ENCODE data around the gene TBC1D22B.

TBC1D22B gene

GRCh38 chr6:37310966-37311365, 53.4 kb downstream of the TBC1D22B start:
- peaks cover 12 to 41% of the 10 kb centered on the region in 2 experiments; a peak in 2 of 3 replicates for H3K36me3 ChIP-seq (ENCODE audit: control insufficient read depth in 2 of 2, insufficient read depth in 1 of 2, low read length in 2 of 2)
- POLR2A ChIA-PET, result no interaction called here
- CTCF ChIA-PET, result interaction anchor here (0.8 to 10.6 kb wide), 6 partner anchors 9 to 293 kb away, joined by 3 to 103 read pairs (median 4); no protein-coding TSS in a partner anchor

GRCh38 chr6:37311741-37312473, 54.3 kb downstream of the TBC1D22B start:
- H3K36me3 ChIP-seq (ENCODE audit: control insufficient read depth in 2 of 2, insufficient read depth in 1 of 2, low read length in 2 of 2), result peaks cover 12 to 49% of the 10 kb centered on the region in 2 experiments; a peak in 2 of 3 replicates
- ChIA-PET CTCF (interaction anchor here (0.7 to 10.6 kb wide), 4 partner anchors 13 to 102 kb away, joined by 3 to 103 read pairs (median 4); no protein-coding TSS in a partner anchor), POLR2A (no interaction called here)
- H3K4me3 ChIP-seq (ENCODE audit: low read depth, low read length), result no peak overlapping the region
- H3K4me1 ChIP-seq (ENCODE audit: control insufficient read depth, insufficient read depth, low read length), result peaks cover 5% of the 10 kb centered on the region
- H3K27ac ChIP-seq (ENCODE audit: extremely low read depth, low read depth, low read length), result no peak overlapping the region
- TF ChIP-seq ZNF211 (tag by site-specific recombination; IDR thresholded peaks at IDR 0.05; ENCODE audit: low read depth) (no peak), ZNF768 (tag by site-specific recombination; IDR thresholded peaks at IDR 0.05) (no peak)
- no peaks in the 10 kb centered on the region for H3K9me3 ChIP-seq (ENCODE audit: control insufficient read depth, insufficient read depth, low read depth, low read length)

More at GRCh38 chr6:37310966-37311365, 53.4 kb downstream of the TBC1D22B start:
- no peak for TF ChIP-seq MYNN (tag by site-specific recombination; IDR thresholded peaks at IDR 0.05; ENCODE audit: borderline replicate concordance)
- TF ChIP-seq ZNF837 (tag by site-specific recombination; IDR thresholded peaks at IDR 0.05), result no peak
- TF ChIP-seq PRDM6 (tag by site-specific recombination; IDR thresholded peaks at IDR 0.05), result no peak
- TF ChIP-seq ZNF514 (tag by site-specific recombination; IDR thresholded peaks at IDR 0.05), result no peak
- TF ChIP-seq KLF10 (tag by site-specific recombination; IDR thresholded peaks at IDR 0.05), result no peak
- no peak for TF ChIP-seq ZNF266 (tag by site-specific recombination; IDR thresholded peaks at IDR 0.05; ENCODE audit: low read depth)
- TF ChIP-seq ZNF140 (tag by site-specific recombination; IDR thresholded peaks at IDR 0.05), result no peak
- Histone ChIP-seq H3K9me3 (ENCODE audit: control insufficient read depth, insufficient read depth, low read depth, low read length) (no peaks in the 10 kb centered on the region), H3K4me1 (ENCODE audit: control insufficient read depth, insufficient read depth, low read length) (peaks cover 5% of the 10 kb centered on the region), H3K4me3 (ENCODE audit: low read depth, low read length) (no peak overlapping the region), H3K27ac (ENCODE audit: extremely low read depth, low read depth, low read length) (no peak overlapping the region)

- CTCF ChIA-PET, result interaction anchor here (0.6 to 10.6 kb wide), 28 partner anchors 9 to 554 kb away, joined by 3 to 103 read pairs (median 4); partner anchors contain the start of genes C6orf89, TBC1D22B and TMEM217
- no peak for TF ChIP-seq ZNF585B (tag by site-specific recombination; IDR thresholded peaks at IDR 0.05)
- TF ChIP-seq ZNF184 (tag by site-specific recombination; IDR thresholded peaks at IDR 0.05), result no peak
- no peak for TF ChIP-seq ZNF155 (tag by site-specific recombination; IDR thresholded peaks at IDR 0.05)
- TF ChIP-seq ZNF416 (tag by site-specific recombination; IDR thresholded peaks at IDR 0.05), result no peak
- TF ChIP-seq ZNF16 (tag by site-specific recombination; IDR thresholded peaks at IDR 0.05; ENCODE audit: low read depth), result peak; percentile 38; the same call in 1 of the 2 replicates
- Histone ChIP-seq H3K9me3 (ENCODE audit: control insufficient read depth, insufficient read depth, low read depth, low read length) (no peaks in the 10 kb centered on the region), H3K36me3 (ENCODE audit: control insufficient read depth in 2 of 2, insufficient read depth in 1 of 2, low read length in 2 of 2) (peaks cover 12 to 68% of the 10 kb centered on the region in 2 experiments; a peak in 2 of 3 replicates), H3K4me1 (ENCODE audit: control insufficient read depth, insufficient read depth, low read length) (no peaks in the 10 kb centered on the region), H3K27ac (ENCODE audit: extremely low read depth, low read depth, low read length) (no peak overlapping the region), H3K4me3 (ENCODE audit: low read depth, low read length) (no peak overlapping the region)
- POLR2A ChIA-PET, result interaction anchor here (1.1 kb wide), 1 partner anchor 296 kb away, joined by 5 read pairs; no protein-coding TSS in a partner anchor
Measured at GRCh38 chr6:37313723-37314486, 56.3 kb downstream of the TBC1D22B start.

Measured in HEK293 (cell line).